PC-9 (cell line): ENCODE results near the gene TMEM208. TPM values are rescaled to one million over a fixed set of nuclear protein-coding genes. Genes with fewer than 3 reads are reported as not detected.
A peak's percentile ranks its signal among the peaks of the same experiment; 100 is the strongest.

ENCODE experiments used
- BruUV-seq: library from RNA; stranded (reverse); fragments of 400-500 nt; replicated peaks from 2 replicates; lab custom pipeline; 2021; lab: Mats Ljungman, UMichigan
- CTCF ChIA-PET: fragments of 300-600 bp; sonication (Branson Sonifier 250); formaldehyde crosslinking; loops from one replicate; lab custom pipeline; 2022; ENCODE audit warnings: antibody characterized with exemption; lab: Charles Lee
- POLR2A ChIA-PET: fragments of 300-600 bp; sonication (Branson Sonifier 250); formaldehyde crosslinking; loops from one replicate; lab custom pipeline; 2022; ENCODE audit warnings: antibody characterized with exemption; ENCODE audit not compliant: unreplicated experiment; lab: Charles Lee
- DNase-seq, 2 experiments: peaks; one replicate each; pipeline versions ENCODE4 v3.0.0 to v3.0.0-alpha.2; 2015 to 2022; ENCODE audit warnings: mixed read lengths in 1 of 2
- H2AFZ ChIP-seq: fragments of 200-600 bp; sonication (generic); 2 replicates; pipeline ENCODE4 v1.8.1; 2017; ENCODE audit warnings: antibody characterized with exemption
- H3F3A ChIP-seq: fragments of 200-600 bp; sonication (generic); 2 replicates; pipeline ENCODE4 v1.8.1; 2017; ENCODE audit warnings: antibody characterized with exemption, mild to moderate bottlenecking, low read depth; ENCODE audit not compliant: insufficient read depth
- H3K27ac ChIP-seq: fragments of 200-600 bp; sonication (generic); 2 replicates; pipeline ENCODE4 v1.6.1; 2016; ENCODE audit warnings: mixed run types
- H3K27me3 ChIP-seq: fragments of 200-600 bp; sonication (generic); 2 replicates; pipeline ENCODE4 v1.6.1; 2016; ENCODE audit warnings: low read depth, mixed run types; ENCODE audit not compliant: insufficient read depth
- H3K36me3 ChIP-seq: fragments of 200-600 bp; sonication (generic); 2 replicates; pipeline ENCODE4 v1.6.1; 2016; ENCODE audit warnings: low read depth, mixed run types
- H3K4me1 ChIP-seq: fragments of 200-600 bp; sonication (generic); replicated peaks from 2 replicates; pipeline ENCODE4 v1.6.1; 2016; ENCODE audit warnings: mixed run types; ENCODE audit not compliant: insufficient read depth
- H3K4me2 ChIP-seq: fragments of 200-600 bp; sonication (generic); 2 replicates; pipeline ENCODE4 v1.6.1; 2017; ENCODE audit warnings: mixed run types
- H3K4me3 ChIP-seq: fragments of 200-600 bp; sonication (generic); 2 replicates; pipeline ENCODE4 v1.6.1; 2016; ENCODE audit warnings: mixed run types
- H3K79me2 ChIP-seq: fragments of 200-600 bp; sonication (generic); 2 replicates; pipeline ENCODE4 v1.6.1; 2017; ENCODE audit warnings: low read depth, mixed run types
- H3K9me2 ChIP-seq: fragments of 200-600 bp; sonication (generic); 2 replicates; pipeline ENCODE4 v1.8.1; 2017; ENCODE audit warnings: mild to moderate bottlenecking; ENCODE audit not compliant: insufficient read depth
- H3K9me3 ChIP-seq: fragments of 200-600 bp; sonication (generic); 2 replicates; pipeline ENCODE4 v1.8.1; 2016; ENCODE audit warnings: low read depth; ENCODE audit not compliant: insufficient read depth
- H4K20me1 ChIP-seq: fragments of 200-600 bp; sonication (generic); 2 replicates; pipeline ENCODE4 v1.8.1; 2017; ENCODE audit not compliant: insufficient read depth
- EZH2 ChIP-seq: fragments of 200-600 bp; sonication (generic); IDR thresholded peaks from 2 replicates; pipeline ENCODE4 v1.8.0; 2017; ENCODE audit warnings: antibody characterized with exemption, low read depth
- intact Hi-C: fragments of 100-400 bp; cut with micrococcal nuclease; formaldehyde crosslinking; loops from one replicate; pipeline ENCODE4 v1.10.0; 2022; ENCODE audit not compliant: unreplicated experiment
- total RNA-seq: library from RNA; stranded (reverse); gene quantifications from 2 replicates; pipeline ENCODE4 v1.2.3, GENCODE V29; 2021
- TF ChIP-seq, protein P1 (sequence below): fragments of 200-600 bp; sonication (generic); conservative IDR thresholded peaks from 2 replicates; pipeline ENCODE4 v1.6.1; 2017; ENCODE audit warnings: mixed run types, antibody characterized with exemption, mild to moderate bottlenecking, moderate library complexity

The TMEM208 gene
- total RNA-seq, 1 experiment from 2014 or later = 39.5 TPM

DNA sequence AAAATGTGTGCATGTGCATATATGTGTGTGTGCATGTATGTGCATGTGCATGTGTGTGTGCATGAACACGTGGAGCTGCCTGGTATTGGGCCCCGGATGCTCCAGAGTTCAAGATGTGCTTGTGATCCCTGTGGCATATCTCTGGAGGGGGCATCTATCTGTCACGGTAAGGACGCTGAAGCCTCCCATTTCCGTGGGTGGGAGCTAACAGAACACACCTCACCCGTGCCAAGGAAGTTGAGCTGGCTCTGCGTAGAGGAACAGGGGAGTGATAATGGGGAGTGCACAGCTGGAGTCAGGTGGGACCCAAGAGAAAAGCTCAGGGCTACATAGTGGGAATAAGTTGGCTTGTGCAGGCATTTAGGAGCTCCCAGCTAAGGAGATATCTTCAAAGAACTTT lies 15.3 kb upstream of the TMEM208 start:
- Histone ChIP-seq H3K4me3 (no peak overlapping the region), H4K20me1 (no peaks in the 10 kb centered on the region), H2AFZ (no peak overlapping the region), H3K36me3 (no peaks in the 10 kb centered on the region), H3K27ac (peak overlapping the region; percentile 55; the same call in 1 of the 2 replicates), H3K4me1 (peaks cover 63% of the 10 kb centered on the region), H3K27me3 (no peaks in the 10 kb centered on the region), H3K9me2 (no peaks in the 10 kb centered on the region), H3K9me3 (no peaks in the 10 kb centered on the region), H3K4me2 (no peak overlapping the region), H3F3A (peaks cover 58% of the 10 kb centered on the region), H3K79me2 (no peaks in the 10 kb centered on the region)
- no peak for DNase-seq
- intact Hi-C loops = no loop called here
- POLR2A ChIA-PET = no interaction called here
- CTCF ChIA-PET = no interaction called here
- BruUV-seq = no TSS peak
- no peak for TF ChIP-seq EZH2
- TF ChIP-seq, protein P1, sequence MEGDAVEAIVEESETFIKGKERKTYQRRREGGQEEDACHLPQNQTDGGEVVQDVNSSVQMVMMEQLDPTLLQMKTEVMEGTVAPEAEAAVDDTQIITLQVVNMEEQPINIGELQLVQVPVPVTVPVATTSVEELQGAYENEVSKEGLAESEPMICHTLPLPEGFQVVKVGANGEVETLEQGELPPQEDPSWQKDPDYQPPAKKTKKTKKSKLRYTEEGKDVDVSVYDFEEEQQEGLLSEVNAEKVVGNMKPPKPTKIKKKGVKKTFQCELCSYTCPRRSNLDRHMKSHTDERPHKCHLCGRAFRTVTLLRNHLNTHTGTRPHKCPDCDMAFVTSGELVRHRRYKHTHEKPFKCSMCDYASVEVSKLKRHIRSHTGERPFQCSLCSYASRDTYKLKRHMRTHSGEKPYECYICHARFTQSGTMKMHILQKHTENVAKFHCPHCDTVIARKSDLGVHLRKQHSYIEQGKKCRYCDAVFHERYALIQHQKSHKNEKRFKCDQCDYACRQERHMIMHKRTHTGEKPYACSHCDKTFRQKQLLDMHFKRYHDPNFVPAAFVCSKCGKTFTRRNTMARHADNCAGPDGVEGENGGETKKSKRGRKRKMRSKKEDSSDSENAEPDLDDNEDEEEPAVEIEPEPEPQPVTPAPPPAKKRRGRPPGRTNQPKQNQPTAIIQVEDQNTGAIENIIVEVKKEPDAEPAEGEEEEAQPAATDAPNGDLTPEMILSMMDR = no peak

DNA sequence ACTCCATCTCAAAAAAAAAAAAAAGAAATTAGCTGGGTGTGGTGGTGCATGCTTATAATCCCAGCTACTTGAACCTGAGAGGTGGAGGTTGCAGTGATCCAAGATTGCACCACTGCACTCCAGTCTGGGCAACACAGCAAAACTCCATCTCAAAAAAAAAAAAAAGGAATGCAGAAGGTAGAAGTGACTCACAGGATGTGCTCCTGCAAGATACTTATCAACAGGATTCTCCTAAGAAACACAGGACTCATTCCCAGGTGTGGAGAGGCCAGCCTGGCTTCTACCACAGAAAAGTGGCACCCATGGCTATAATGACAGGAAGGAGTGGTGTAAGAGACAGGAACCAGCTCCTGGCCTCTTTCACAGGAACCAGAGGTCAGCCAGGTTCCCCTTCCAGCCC lies 14.2 kb upstream of the TMEM208 start:
- no peaks in the 10 kb centered on the region for H3K36me3 ChIP-seq
- POLR2A ChIA-PET = interaction anchor here (0.6 to 1.1 kb wide), 9 partner anchors 14 to 264 kb away, joined by 3 to 18 read pairs (median 11); partner anchors contain the start of genes CBFB and TMEM208
- peak overlapping the region; percentile 61 for H3K4me2 ChIP-seq

DNA sequence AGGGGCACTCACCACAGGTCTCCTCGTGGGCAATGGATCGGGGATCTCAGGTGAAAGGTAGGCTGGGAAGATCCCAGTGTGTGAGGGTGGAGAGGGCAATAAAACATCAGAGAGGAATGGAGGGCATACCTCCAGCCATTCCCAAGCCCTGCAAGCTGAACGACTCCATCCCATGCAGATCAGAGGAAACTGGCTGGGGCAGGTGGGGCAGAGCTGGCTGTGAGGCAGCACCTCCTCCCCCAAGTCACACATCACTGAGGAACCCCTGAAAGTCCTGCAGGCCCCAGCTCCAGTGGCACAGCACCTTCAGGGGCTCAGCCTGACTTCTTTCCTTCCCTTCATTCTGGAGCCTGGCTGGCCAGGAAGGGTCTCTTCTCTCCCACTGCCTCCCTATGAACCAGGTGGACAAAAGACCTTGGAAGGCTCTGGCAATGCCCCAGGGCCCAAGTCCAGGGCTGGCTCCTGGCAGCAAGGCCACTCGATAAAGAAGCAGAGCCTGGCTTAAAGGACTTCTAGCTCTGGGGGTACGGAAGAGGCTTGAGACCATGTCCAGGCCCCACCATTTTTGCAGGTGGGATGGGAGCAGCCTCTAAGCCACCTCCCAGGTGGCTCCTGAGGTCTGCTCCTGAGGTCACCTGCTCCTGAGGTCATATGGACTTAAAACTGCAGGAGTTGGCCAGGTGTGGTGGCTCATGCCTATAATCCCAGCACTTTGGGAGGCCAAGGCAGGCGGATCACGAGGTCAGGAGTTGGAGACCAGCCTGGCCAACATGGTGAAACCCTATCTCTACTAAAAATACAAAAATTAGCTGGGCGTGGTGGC lies 13.5 kb upstream of the TMEM208 start:
- Histone ChIP-seq H3F3A (peaks cover 43% of the 10 kb centered on the region), H2AFZ (no peak overlapping the region), H3K4me1 (peaks cover 46% of the 10 kb centered on the region), H3K79me2 (no peaks in the 10 kb centered on the region), H3K36me3 (no peaks in the 10 kb centered on the region), H3K27me3 (no peaks in the 10 kb centered on the region), H3K27ac (peak overlapping the region; percentile 73), H3K4me2 (peak overlapping the region; percentile 61), H3K9me2 (no peaks in the 10 kb centered on the region), H3K4me3 (no peak overlapping the region; the same call in 1 of the 2 replicates), H3K9me3 (no peaks in the 10 kb centered on the region), H4K20me1 (no peaks in the 10 kb centered on the region)
- intact Hi-C loops = no loop called here
- no peak for DNase-seq
- BruUV-seq = no TSS peak
- ChIA-PET POLR2A (interaction anchor here (0.6 to 1.1 kb wide), 6 partner anchors 28 to 242 kb away, joined by 3 to 14 read pairs (median 8); partner anchors contain the start of gene CBFB), CTCF (interaction anchor here (0.6 to 0.8 kb wide), 3 partner anchors 14 to 123 kb away, joined by 3 to 6 read pairs (median 5); no protein-coding TSS in a partner anchor)
- TF ChIP-seq EZH2 = no peak
- TF ChIP-seq, protein P1 = no peak

More for the DNA sequence above, 14.2 kb upstream of the TMEM208 start:
- no TSS peak for BruUV-seq
- TF ChIP-seq EZH2 = no peak
- TF ChIP-seq, protein P1 = no peak
- DNase-seq = peak; percentile 60 to 93
- Histone ChIP-seq H2AFZ (no peak overlapping the region), H3K79me2 (no peaks in the 10 kb centered on the region), H3F3A (peaks cover 49% of the 10 kb centered on the region), H3K9me3 (no peaks in the 10 kb centered on the region), H3K9me2 (no peaks in the 10 kb centered on the region), H3K27me3 (no peaks in the 10 kb centered on the region), H4K20me1 (no peaks in the 10 kb centered on the region), H3K4me1 (peaks cover 52% of the 10 kb centered on the region), H3K27ac (peak overlapping the region; percentile 73), H3K4me3 (no peak overlapping the region; the same call in 1 of the 2 replicates)
- CTCF ChIA-PET = interaction anchor here (0.6 to 0.7 kb wide), 6 partner anchors 26 to 262 kb away, joined by 3 to 6 read pairs (median 5); no protein-coding TSS in a partner anchor
- intact Hi-C loops = no loop called here
